GM11168 (cell line): ENCODE data around the gene SUPT3H.

Experiments used
- in situ Hi-C: fragments of 300-500 bp; cut with MboI; formaldehyde crosslinking; loops from one replicate; pipeline ENCODE4 v1.12.0; 2022; ENCODE audit warnings: low sequenced_read_pairs; ENCODE audit not compliant: unreplicated experiment

SUPT3H gene

DNA sequence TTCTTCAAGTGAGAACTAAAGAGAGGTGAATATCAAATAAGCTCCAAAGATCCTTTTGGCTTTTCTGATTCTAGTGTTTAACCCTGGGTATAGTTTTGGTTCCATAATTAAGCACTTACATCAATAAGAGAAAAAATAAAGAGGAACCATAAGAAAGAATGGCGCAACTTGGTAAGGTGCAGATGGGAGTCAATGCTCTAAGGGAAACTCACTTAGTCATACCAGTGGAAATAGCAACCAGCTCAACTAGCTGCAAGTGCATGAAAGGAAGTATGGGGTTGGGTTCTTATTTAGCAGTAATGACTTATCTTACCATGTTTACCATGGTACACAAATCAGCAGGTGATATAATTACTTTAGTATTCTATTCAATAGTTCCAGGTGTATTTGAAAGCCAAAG is 346.1 kb downstream of the SUPT3H start:
- in situ Hi-C loops = no loop called here

GRCh38 chr6:45027126-45027525 is 350.6 kb downstream of the SUPT3H start:
- in situ Hi-C loops = no loop called here

DNA sequence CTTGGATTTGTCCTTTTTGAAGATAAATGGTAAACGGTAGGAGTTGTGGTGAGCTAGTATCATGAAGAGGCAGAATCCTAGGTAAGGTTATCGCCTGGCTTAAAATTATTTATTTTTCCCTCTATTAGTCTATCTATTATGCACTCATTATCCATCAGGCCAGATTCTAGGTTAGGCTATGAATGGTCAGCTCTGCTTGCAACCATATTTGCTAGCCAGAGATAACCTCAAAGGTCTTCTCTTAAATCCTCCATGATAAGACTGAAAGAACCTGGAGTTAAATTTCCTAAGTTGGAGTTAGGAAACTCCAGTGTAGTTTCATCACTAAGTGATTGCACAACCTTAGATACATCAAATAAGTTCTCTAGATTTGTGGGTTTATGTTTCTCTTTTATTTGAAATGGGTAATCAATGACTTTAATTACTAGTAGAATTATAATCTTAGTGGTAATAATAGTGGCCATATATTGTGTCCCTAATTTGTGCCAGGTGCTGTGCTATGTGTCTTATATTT is 351.7 kb downstream of the SUPT3H start:
- in situ Hi-C loops = no loop called here

DNA sequence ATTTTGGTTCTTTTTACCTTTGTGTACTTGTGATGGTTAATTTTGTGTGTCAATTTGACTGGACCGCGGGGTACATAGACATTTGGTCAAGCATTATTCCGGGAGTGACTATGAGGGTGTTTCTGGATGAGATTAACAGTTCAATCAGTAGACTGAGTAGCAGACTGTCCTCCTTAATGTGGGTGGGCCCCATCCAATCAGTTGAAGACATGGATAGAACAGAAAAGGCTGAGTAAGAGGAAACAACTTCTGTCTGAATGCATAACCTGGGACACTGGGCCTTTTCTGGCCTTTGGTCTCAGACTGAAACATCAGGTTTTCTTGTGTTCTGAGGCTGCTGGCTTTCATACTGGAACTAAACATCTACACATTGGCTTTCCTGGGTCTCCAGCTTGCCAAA is 353.1 kb downstream of the SUPT3H start:
- in situ Hi-C loops = no loop called here

DNA sequence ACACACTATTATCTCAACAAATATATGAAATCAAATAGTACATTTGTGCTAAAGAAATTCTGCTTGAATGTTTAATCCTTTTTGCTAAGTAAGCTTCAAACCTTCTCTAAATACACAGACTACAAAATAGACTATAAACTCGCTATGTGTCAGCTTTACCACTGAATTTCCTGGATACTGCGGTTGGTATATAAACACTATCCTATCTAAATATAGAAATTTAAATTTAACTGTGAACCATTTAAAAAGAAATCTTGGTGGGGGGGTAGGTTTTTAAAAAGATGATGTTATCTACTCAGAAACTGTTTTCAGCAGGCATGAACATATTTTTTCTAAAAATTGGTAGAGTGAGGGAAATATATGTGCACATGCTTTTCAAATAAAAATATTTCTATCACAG is 356.1 kb downstream of the SUPT3H start:
- in situ Hi-C loops = no loop called here

DNA sequence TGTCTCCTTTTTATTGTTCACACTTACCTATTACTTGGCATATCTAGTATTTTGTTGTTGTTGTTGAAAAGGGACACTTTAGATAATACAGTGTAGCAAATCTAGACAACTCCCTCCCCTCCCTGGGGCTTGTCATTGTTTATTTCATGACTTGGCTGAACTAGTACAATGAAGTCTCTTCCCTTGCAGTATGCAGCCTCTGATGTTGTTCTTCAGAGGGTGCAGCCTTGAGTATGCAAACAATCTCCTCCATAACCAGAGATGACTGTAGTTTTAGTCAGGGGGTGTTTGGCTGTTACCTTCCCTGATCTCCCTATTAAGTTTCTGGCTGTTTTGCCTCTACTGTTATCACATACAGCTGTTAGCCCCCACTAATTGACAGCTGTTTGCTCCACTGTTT is 365.0 kb downstream of the SUPT3H start:
- in situ Hi-C loops = no loop called here

DNA sequence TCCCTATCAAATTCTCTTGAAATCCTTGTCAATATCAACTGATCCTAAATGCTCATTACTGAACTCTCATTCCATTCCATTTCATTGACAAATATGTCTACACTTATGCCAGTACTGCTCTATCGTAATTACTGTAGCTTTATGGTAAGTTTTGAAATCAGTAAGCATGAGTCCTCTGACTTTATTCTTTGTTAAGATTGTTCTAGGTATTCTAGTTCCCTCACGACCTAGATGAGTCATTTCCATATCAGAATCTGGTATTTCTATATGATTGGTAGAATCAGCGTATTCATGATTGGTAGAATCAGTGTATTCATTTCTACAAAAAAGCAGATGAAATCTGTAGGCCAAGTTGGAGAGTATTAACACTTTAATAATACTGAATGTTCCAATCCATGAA is 368.2 kb downstream of the SUPT3H start:
- in situ Hi-C loops = no loop called here

- in situ Hi-C loops = no loop called here
Measured at GRCh38 chr6:45006893-45007292, 370.8 kb downstream of the SUPT3H start.

GRCh38 chr6:45003961-45004360 is 373.8 kb downstream of the SUPT3H start:
- in situ Hi-C loops = no loop called here

DNA sequence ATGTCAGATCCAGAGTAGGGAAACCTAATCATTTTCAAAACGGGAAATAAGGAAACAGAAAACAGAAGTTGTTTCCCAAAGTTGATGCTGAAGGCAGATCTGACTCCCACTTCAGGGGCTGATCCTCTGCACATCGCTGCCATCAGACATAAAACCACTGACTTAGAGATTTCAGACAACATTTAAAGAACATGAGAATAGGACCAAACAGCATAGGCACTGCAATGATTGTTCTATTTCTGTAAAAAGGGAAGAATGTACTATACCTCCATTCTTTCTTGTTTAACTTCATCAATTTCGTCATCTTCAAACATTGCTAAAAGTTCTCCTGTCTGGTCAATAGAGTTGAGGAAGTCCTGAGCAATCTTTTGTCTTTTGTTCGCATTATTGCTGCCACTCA is 374.3 kb downstream of the SUPT3H start:
- in situ Hi-C loops = no loop called here

- in situ Hi-C loops = no loop called here
Measured at GRCh38 chr6:45002390-45003105, 375.2 kb downstream of the SUPT3H start.

GRCh38 chr6:45001663-45002062 is 376.1 kb downstream of the SUPT3H start:
- in situ Hi-C loops = no loop called here

- in situ Hi-C loops = no loop called here
Measured at GRCh38 chr6:45000833-45001232, 376.9 kb downstream of the SUPT3H start.

DNA sequence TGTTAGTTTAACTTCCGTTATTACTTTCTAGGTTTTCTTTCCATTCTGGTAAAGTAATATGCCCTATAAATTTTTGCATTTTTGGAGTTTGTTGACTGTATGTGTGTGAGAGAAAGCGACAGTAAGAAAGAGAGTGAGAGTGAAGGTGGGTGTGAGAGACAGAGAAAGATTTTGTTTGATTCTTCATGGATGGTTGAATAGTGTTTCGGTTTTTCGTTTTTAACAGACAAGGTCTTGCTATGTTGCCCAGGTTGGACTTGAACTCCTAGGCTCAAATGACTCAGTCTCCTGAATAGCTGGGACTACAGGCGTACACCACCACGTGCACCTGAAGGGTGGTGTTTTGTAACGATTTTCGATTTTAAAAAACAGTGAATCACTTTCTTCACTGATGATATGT is 378.7 kb downstream of the SUPT3H start:
- in situ Hi-C loops = no loop called here

GRCh38 chr6:44995486-44996132 is 382.1 kb downstream of the SUPT3H start:
- in situ Hi-C loops = no loop called here

GRCh38 chr6:44989391-44989790 is 388.3 kb downstream of the SUPT3H start:
- in situ Hi-C loops = no loop called here

GRCh38 chr6:44985006-44985405 is 392.7 kb downstream of the SUPT3H start:
- in situ Hi-C loops = no loop called here

DNA sequence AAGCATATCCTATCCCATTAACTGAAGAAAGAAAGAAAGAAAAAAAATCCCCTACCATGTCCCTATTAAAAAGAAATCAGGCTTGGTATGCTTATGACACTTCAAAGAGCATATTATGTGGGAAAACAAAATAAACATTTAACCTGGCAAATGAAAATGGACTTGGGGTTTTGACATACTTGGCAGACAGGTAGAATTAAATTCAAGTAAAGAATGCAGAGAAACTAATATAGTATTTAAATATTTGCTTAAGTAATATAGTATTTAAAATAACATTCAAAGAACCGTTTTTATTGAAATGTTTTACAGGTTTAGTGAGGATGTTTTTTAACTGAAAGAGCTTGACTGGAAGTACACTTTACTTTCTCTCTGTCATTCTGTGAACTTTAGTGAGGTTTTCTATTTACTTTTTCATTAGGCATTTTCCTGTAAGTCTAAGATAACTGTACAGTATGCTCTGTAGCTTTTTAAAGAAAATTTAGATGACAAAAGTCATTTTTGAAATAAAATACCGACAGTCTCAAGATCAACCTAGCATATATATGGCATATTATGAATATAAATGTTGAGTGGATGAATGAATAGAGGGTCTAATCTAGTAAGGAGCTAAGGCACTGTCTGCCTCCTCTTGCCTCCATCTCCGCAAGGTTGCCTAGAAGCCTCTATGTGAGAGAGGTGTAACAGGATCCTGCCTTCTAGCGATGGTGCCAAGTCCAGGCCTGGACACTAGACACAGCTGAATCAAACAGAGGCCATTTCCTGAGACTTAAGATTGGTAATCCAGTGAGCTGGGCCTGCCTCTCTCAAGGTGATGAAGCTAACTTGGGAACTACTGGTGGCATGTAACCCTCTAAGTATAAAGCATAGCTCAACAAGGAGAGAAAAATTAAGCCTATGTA is 394.0 kb downstream of the SUPT3H start:
- in situ Hi-C loops = no loop called here

DNA sequence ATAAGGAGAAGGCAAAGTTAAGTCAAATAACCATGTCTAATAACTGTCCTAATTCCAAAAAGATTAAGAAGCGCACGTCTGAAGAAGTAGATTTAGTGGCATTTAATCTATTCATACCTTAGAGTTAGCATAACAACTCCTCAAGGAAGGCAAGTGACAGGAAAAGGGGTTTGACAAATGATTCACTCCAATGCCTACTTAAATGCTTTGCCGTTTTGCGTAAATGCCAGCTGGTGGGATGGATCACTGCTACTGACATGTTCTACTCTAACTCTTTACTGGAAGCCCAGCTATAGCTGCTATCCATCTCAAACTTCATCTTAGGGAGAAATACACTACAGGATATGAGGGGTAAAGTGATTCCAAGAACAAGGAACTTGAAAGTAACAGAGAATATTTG is 396.9 kb downstream of the SUPT3H start:
- in situ Hi-C loops = no loop called here

GRCh38 chr6:44976677-44977641 is 400.8 kb downstream of the SUPT3H start:
- in situ Hi-C loops = no loop called here
